HG02938 (cell line): Measurements from ENCODE around the gene CLEC5A.
"Not testable (repeated sequence)": the region's sequence is repeated elsewhere in the genome, so short reads cannot be mapped to it uniquely, and the experiment has no call there.

Source experiments
- ATAC-seq: cut with Tn5 transposase; IDR thresholded peaks from one replicate; pipeline ENCODE4 v1.9.1; 2021; ENCODE audit warnings: mild to moderate bottlenecking, moderate library complexity; ENCODE audit not compliant: unreplicated experiment

Gene CLEC5A

GRCh38 chr7:141946796-141947195 lies at the start of gene CLEC5A:
CLEC5A (minus strand) TSS chr7:141946974; CDS start chr7:141946292, 682 bp downstream.
- no peak for ATAC-seq

GRCh38 chr7:141993354-141993753 lies 46.6 kb upstream of the CLEC5A start:
- ATAC-seq = no peak

GRCh38 chr7:141992688-141993087 lies 45.9 kb upstream of the CLEC5A start:
- ATAC-seq = no peak

GRCh38 chr7:141992156-141992555 lies 45.4 kb upstream of the CLEC5A start:
- ATAC-seq = no peak

GRCh38 chr7:141991140-141991539 lies 44.4 kb upstream of the CLEC5A start:
- no peak for ATAC-seq

GRCh38 chr7:141990011-141990725 lies 43.4 kb upstream of the CLEC5A start:
- ATAC-seq = no peak

- ATAC-seq = not testable (repeated sequence)
Observed at GRCh38 chr7:141987803-141988202, 41.0 kb upstream of the CLEC5A start.

GRCh38 chr7:141986923-141987322 lies 40.1 kb upstream of the CLEC5A start:
- no peak for ATAC-seq

GRCh38 chr7:141985926-141986325 lies 39.2 kb upstream of the CLEC5A start:
- ATAC-seq = not testable (repeated sequence)

- ATAC-seq = no peak
Observed at GRCh38 chr7:141979568-141979967, 32.8 kb upstream of the CLEC5A start.

GRCh38 chr7:141978351-141978750 lies 31.6 kb upstream of the CLEC5A start:
- ATAC-seq = no peak

GRCh38 chr7:141976524-141977245 lies 29.9 kb upstream of the CLEC5A start:
- ATAC-seq = no peak

GRCh38 chr7:141975806-141976523 lies 29.2 kb upstream of the CLEC5A start:
- peak; percentile 86 for ATAC-seq

- ATAC-seq = no peak
Observed at GRCh38 chr7:141974831-141975230, 28.1 kb upstream of the CLEC5A start.

GRCh38 chr7:141973673-141974072 lies 26.9 kb upstream of the CLEC5A start, which contains the start of gene TAS2R38:
TAS2R38 (minus strand) TSS chr7:141973773; CDS start chr7:141973689, 84 bp downstream.
- no peak for ATAC-seq

GRCh38 chr7:141960687-141961422 lies 14.1 kb upstream of the CLEC5A start:
- peak; percentile 89 for ATAC-seq

- ATAC-seq = no peak
Observed at GRCh38 chr7:141956084-141956483, 9.3 kb upstream of the CLEC5A start.

- no peak for ATAC-seq
Observed at GRCh38 chr7:141954334-141954733, 7.6 kb upstream of the CLEC5A start.

GRCh38 chr7:141952461-141952860 lies 5.7 kb upstream of the CLEC5A start:
- no peak for ATAC-seq

GRCh38 chr7:141950806-141951205 lies 4.0 kb upstream of the CLEC5A start:
- no peak for ATAC-seq

GRCh38 chr7:141949911-141950310 lies 3.1 kb upstream of the CLEC5A start:
- no peak for ATAC-seq
